Tibial nerve (tissue), 4 donors: ENCODE data around the gene OTOG. TPM values are rescaled to one million over a fixed set of nuclear protein-coding genes. Genes with fewer than 3 reads are reported as not detected.

Source experiments
- DNase-seq, 2 donors: peaks; one replicate each; pipeline ENCODE4 v3.0.0-alpha.2; 2019; ENCODE audit warnings: low spot score in 2 of 2
- H3K27ac ChIP-seq, 4 donors: fragments of 200-600 bp; sonication (generic) in 3 of 4; one replicate each; pipeline ENCODE4 v1.5.1; 2017 to 2019; ENCODE audit warnings: mild to moderate bottlenecking in 1 of 4
- H3K27me3 ChIP-seq, 2 donors: fragments of 200-600 bp; sonication (generic) in 1 of 2; one replicate each; pipeline versions ENCODE4 v1.5.1 to v1.6.0; 2017 to 2019
- H3K36me3 ChIP-seq, 3 donors: fragments of 200-600 bp; sonication (generic); one replicate each; pipeline ENCODE4 v1.5.1; 2018 to 2019
- H3K4me1 ChIP-seq, 4 donors: fragments of 200-600 bp; sonication (generic) in 3 of 4; one replicate each; pipeline ENCODE4 v1.5.1; 2017 to 2019
- H3K4me3 ChIP-seq, 4 donors: fragments of 200-600 bp; sonication (generic) in 3 of 4; one replicate each; pipeline ENCODE4 v1.5.1; 2017 to 2019; ENCODE audit warnings: mild to moderate bottlenecking in 1 of 4, moderate library complexity in 1 of 4
- H3K9me3 ChIP-seq, 4 donors: fragments of 200-600 bp; sonication (generic) in 3 of 4; one replicate each; pipeline ENCODE4 v1.5.1; 2017 to 2019
- EP300 ChIP-seq, 2 donors: sonication (generic); formaldehyde crosslinking; IDR thresholded peaks; one replicate each; pipeline ENCODE4 v1.6.1; 2017; ENCODE audit warnings: antibody characterized with exemption in 2 of 2, mild to moderate bottlenecking in 1 of 2
- POLR2A ChIP-seq, 2 donors: fragments of 450-650 bp; IDR thresholded peaks; one replicate each; pipeline ENCODE4 v1.6.1; 2017; ENCODE audit warnings: antibody characterized with exemption in 2 of 2, mild to moderate bottlenecking in 2 of 2, moderate library complexity in 2 of 2
- WGBS, 2 donors: methylation state at CpG; one replicate each; pipeline ENCODE4 v1.1.5; 2018; 5-methylcytosine and 5-hydroxymethylcytosine counted together
- total RNA-seq, 4 donors: library from RNA; depleted of rRNA; stranded (reverse); fragments of >200 nt; gene quantifications; one replicate each; pipeline ENCODE4 v1.1.0, GENCODE V29; 2016
- TF ChIP-seq, protein P1 (sequence below), 5 experiments: fragments of 200-600 bp in 3 of 5; fragments of 450-650 bp in 2 of 5; sonication (generic) in 3 of 5; IDR thresholded peaks; one replicate each; pipeline ENCODE4 v1.5.1; 2016 to 2019; ENCODE audit warnings: antibody characterized with exemption in 5 of 5, mild to moderate bottlenecking in 3 of 5, moderate library complexity in 2 of 5

Gene OTOG
- total RNA-seq, 4 donors from 2014 or later = not detected

DNA sequence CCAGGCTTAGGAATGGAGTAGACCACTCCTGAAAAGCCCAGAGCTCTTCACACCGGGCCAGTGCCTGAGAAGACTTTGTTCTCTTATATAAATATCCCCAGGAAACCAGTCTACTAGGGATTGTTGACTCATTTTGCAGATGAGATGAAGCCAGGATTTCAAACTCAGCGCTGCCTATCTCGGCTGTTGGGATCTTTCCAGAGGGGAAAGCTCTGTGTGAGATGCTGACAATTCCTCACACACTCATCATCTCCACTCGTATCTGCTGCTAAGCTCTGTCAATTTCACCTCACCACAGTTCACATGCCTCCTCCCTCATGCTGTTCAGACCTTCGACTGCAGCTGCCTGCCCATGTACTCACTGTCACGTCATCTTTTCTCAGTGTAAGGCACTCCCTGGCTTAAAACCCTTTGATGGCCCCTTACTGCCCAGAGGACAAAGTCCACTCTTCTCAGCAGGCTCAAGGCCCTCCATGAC lies 15.4 kb upstream of the OTOG start:
- WGBS, 2 donors = 66 to 67% methylated on average over 6 of the region's 6 CpGs
- H3K36me3 ChIP-seq = no peaks in the 10 kb centered on the region

DNA sequence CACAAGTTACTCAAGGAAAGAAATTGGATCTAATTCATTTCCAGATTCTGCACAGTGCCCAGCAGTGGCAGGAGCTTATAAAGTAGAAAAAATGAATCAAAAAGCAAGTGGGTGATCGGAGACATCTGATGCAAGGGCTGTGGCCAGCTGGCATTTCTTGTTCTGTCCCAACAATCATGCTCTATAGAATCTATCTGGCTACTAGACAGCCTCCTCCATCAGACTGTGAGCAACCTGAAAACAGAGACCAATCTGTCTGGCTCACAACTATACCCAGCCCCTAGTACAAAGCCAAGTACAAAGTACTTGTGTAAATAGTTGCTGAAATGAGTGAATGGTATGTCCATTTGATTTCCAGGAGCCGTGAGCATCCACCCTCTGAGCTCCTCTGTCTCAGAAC lies 14.3 kb upstream of the OTOG start:
- H3K4me3 ChIP-seq = no peak overlapping the region
- H3K27me3 ChIP-seq = peaks cover 0 to 5% of the 10 kb centered on the region in 2 donors
- no peak for TF ChIP-seq EP300 (IDR thresholded peaks at IDR 0.05)
- TF ChIP-seq, protein P1, sequence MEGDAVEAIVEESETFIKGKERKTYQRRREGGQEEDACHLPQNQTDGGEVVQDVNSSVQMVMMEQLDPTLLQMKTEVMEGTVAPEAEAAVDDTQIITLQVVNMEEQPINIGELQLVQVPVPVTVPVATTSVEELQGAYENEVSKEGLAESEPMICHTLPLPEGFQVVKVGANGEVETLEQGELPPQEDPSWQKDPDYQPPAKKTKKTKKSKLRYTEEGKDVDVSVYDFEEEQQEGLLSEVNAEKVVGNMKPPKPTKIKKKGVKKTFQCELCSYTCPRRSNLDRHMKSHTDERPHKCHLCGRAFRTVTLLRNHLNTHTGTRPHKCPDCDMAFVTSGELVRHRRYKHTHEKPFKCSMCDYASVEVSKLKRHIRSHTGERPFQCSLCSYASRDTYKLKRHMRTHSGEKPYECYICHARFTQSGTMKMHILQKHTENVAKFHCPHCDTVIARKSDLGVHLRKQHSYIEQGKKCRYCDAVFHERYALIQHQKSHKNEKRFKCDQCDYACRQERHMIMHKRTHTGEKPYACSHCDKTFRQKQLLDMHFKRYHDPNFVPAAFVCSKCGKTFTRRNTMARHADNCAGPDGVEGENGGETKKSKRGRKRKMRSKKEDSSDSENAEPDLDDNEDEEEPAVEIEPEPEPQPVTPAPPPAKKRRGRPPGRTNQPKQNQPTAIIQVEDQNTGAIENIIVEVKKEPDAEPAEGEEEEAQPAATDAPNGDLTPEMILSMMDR (IDR thresholded peaks at IDR 0.05) = no peak
- no peak for TF ChIP-seq POLR2A (IDR thresholded peaks at IDR 0.05)
- WGBS, 2 donors = 89 to 90% methylated on average over 2 of the region's 2 CpGs
- peaks cover 0 to 12% (median 0%) of the 10 kb centered on the region in 4 donors for H3K4me1 ChIP-seq
- no peak for DNase-seq
- H3K9me3 ChIP-seq = no peaks in the 10 kb centered on the region
- no peak overlapping the region for H3K27ac ChIP-seq
- H3K36me3 ChIP-seq = no peaks in the 10 kb centered on the region

More for the DNA sequence above, 15.4 kb upstream of the OTOG start:
- TF ChIP-seq EP300 (IDR thresholded peaks at IDR 0.05) (no peak), POLR2A (IDR thresholded peaks at IDR 0.05) (no peak)
- TF ChIP-seq, protein P1 (IDR thresholded peaks at IDR 0.05) = no peak
- H3K4me3 ChIP-seq = no peak overlapping the region
- H3K4me1 ChIP-seq = peaks cover 0 to 12% (median 0%) of the 10 kb centered on the region in 4 donors
- H3K27me3 ChIP-seq = peaks cover 0 to 5% of the 10 kb centered on the region in 2 donors
- no peaks in the 10 kb centered on the region for H3K9me3 ChIP-seq
- DNase-seq = no peak
- no peak overlapping the region for H3K27ac ChIP-seq

DNA sequence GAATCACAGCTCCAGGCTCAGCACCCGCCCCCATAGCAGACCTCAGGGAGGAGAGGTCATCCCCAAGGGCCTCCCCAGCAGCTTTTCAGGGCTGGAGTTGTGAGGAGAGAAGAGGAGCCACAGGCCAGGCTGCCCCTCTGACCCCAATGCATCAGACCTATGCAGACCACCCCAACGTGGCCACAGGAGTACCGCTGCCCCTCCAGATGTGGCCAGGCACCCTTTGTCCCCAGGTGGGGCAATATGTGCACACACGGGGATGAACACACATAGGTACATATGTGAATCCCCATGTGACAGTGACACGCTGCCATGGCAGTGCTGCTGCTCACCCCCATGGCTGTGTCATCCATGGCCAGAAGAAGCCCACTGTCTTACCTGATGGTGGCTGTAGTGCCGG lies 13.7 kb upstream of the OTOG start:
- Histone ChIP-seq H3K27me3 (peaks cover 0 to 5% of the 10 kb centered on the region in 2 donors), H3K4me3 (no peak overlapping the region), H3K36me3 (no peaks in the 10 kb centered on the region), H3K4me1 (peaks cover 0 to 12% (median 0%) of the 10 kb centered on the region in 4 donors), H3K9me3 (no peaks in the 10 kb centered on the region), H3K27ac (no peak overlapping the region)
- TF ChIP-seq, protein P1 (IDR thresholded peaks at IDR 0.05) = no peak
- TF ChIP-seq EP300 (IDR thresholded peaks at IDR 0.05) = no peak
- no peak for TF ChIP-seq POLR2A (IDR thresholded peaks at IDR 0.05)
- WGBS, 2 donors = 87 to 89% methylated on average over 5 of the region's 6 CpGs
- no peak for DNase-seq

DNA sequence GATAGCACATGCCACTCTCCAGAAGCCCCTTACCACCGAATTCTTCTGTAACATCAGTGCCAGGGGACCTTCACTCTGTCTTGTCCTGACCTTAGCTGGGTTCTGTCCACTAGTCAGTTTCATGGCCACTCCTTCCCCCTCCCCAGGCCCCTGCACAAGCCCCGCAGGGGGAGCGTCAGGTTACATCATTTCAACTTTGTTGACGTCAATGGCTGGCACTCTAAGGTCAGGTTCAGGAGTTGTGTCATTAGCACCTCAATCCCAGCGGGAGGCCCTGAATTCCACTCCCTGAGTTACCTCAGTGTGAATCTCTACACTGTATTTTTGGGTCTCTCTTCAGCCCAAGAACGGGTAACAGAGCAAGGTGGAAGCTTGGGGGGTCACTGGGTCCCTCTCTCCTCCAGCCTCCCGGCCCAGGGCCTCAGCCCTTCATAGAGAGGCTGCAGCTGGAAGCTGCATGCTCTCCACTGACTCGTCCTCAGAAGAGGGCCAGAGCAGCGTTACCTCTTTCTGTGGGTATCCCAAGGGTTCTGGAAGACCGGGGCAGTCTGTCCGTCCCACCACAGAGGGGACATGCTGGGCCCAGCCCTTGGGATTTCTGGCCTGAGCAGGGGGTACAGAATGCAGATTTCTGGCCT lies 13.2 kb upstream of the OTOG start:
- Histone ChIP-seq H3K27ac (no peak overlapping the region), H3K36me3 (no peaks in the 10 kb centered on the region), H3K4me1 (peaks cover 0 to 11% (median 0%) of the 10 kb centered on the region in 4 donors), H3K4me3 (no peak overlapping the region), H3K9me3 (no peaks in the 10 kb centered on the region), H3K27me3 (peaks cover 0 to 5% of the 10 kb centered on the region in 2 donors)
- TF ChIP-seq POLR2A (IDR thresholded peaks at IDR 0.05) (no peak), EP300 (IDR thresholded peaks at IDR 0.05) (no peak)
- TF ChIP-seq, protein P1 (IDR thresholded peaks at IDR 0.05) = no peak
- no peak for DNase-seq
- WGBS, 2 donors = 82 to 83% methylated on average over 10 to 11 of the region's 11 CpGs

DNA sequence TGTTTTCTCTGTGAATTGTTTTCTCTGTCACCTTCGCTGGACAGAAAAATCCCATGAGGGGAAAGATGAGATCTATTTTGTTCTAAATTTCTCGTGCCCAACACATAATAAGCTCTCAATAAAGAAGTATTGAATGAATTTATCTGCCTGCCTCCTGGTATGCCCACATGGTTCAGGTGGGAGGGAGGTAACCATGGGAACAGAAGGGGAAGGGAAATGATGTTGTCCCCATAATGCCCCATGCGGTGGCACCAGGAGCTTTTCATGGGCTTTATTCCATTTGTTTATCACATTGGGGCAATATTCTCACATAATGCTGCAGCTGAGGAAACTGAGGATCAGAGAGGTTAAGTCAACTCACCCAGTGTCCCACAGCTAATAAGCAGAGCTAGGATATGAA lies 11.6 kb upstream of the OTOG start:
- Histone ChIP-seq H3K9me3 (no peaks in the 10 kb centered on the region), H3K4me3 (no peak overlapping the region), H3K36me3 (no peaks in the 10 kb centered on the region), H3K27me3 (peaks cover 0 to 5% of the 10 kb centered on the region in 2 donors), H3K4me1 (no peaks in the 10 kb centered on the region), H3K27ac (no peak overlapping the region)
- 84 to 86% methylated on average over 3 of the region's 3 CpGs for WGBS, 2 donors
- DNase-seq = no peak
- TF ChIP-seq EP300 (IDR thresholded peaks at IDR 0.05) = no peak
